Astrocyte (in vitro differentiated cells and primary cell): ENCODE measurements around the gene CERS5. TPM values are rescaled to one million over a fixed set of nuclear protein-coding genes. Genes with fewer than 3 reads are reported as not detected.

Experiments used
- DNase-seq: peaks from one replicate; pipeline ENCODE4 v3.0.0-alpha.2; 2010; ENCODE audit warnings: low read depth
- FAIRE-seq: peaks from 2 replicates; lab custom pipeline; 2011; peaks lifted over from hg19 to GRCh38; lab: Jason Lieb, UNC
- H2AFZ ChIP-seq: 2 replicates; pipeline ENCODE4 v1.6.0; 2012; ENCODE audit warnings: low read depth, low read length, inconsistent platforms
- H3K27ac ChIP-seq: 2 replicates; pipeline ENCODE4 v1.5.1; 2011; ENCODE audit warnings: low read depth, low read length, inconsistent platforms
- H3K27me3 ChIP-seq: 2 replicates; pipeline ENCODE4 v1.6.0; 2011; ENCODE audit warnings: low read length, inconsistent platforms; ENCODE audit not compliant: insufficient read depth
- H3K36me3 ChIP-seq: 2 replicates; pipeline ENCODE4 v1.5.1; 2011; ENCODE audit warnings: low read length, inconsistent platforms; ENCODE audit not compliant: insufficient read depth
- H3K4me1 ChIP-seq: 2 replicates; pipeline ENCODE4 v1.5.1; 2011; ENCODE audit warnings: low read length, inconsistent platforms; ENCODE audit not compliant: insufficient read depth
- H3K4me2 ChIP-seq: 2 replicates; pipeline ENCODE4 v1.6.0; 2012; ENCODE audit warnings: low read length, inconsistent platforms
- H3K4me3 ChIP-seq: 2 replicates; pipeline ENCODE4 v1.5.1; 2011; ENCODE audit warnings: low read depth, mild to moderate bottlenecking, low read length, inconsistent platforms; ENCODE audit not compliant: insufficient read depth
- H3K79me2 ChIP-seq: 2 replicates; pipeline ENCODE4 v1.6.0; 2012; ENCODE audit warnings: mild to moderate bottlenecking, low read length, inconsistent platforms; ENCODE audit not compliant: insufficient read depth
- H3K9ac ChIP-seq: 2 replicates; pipeline ENCODE4 v1.6.0; 2012; ENCODE audit warnings: mild to moderate bottlenecking, low read length, inconsistent platforms
- H3K9me3 ChIP-seq: 2 replicates; pipeline ENCODE4 v1.5.1; 2012; ENCODE audit warnings: low read depth, mild to moderate bottlenecking, low read length, inconsistent platforms; ENCODE audit not compliant: insufficient read depth
- H4K20me1 ChIP-seq: 2 replicates; pipeline ENCODE4 v1.6.0; 2012; ENCODE audit warnings: low read length, inconsistent platforms; ENCODE audit not compliant: insufficient read depth
- H3K27ac Mint-ChIP-seq: one replicate; pipeline ENCODE4 v1.8.0; 2021; ENCODE audit warnings: mild to moderate bottlenecking, mixed read lengths; ENCODE audit not compliant: unreplicated experiment
- H3K27me3 Mint-ChIP-seq: one replicate; pipeline ENCODE4 v1.8.0; 2021; ENCODE audit warnings: low read depth, mixed read lengths; ENCODE audit not compliant: unreplicated experiment
- H3K36me3 Mint-ChIP-seq: one replicate; pipeline ENCODE4 v1.8.0; 2021; ENCODE audit warnings: low read depth, mixed read lengths; ENCODE audit not compliant: unreplicated experiment
- H3K4me1 Mint-ChIP-seq: one replicate; pipeline ENCODE4 v1.8.0; 2021; ENCODE audit warnings: low read depth, mixed read lengths; ENCODE audit not compliant: unreplicated experiment
- H3K4me3 Mint-ChIP-seq: one replicate; pipeline ENCODE4 v1.8.0; 2021; ENCODE audit warnings: mild to moderate bottlenecking, moderate library complexity, mixed read lengths; ENCODE audit not compliant: unreplicated experiment
- H3K9me3 Mint-ChIP-seq: one replicate; pipeline ENCODE4 v1.8.0; 2021; ENCODE audit warnings: mild to moderate bottlenecking, mixed read lengths; ENCODE audit not compliant: unreplicated experiment
- EZH2 ChIP-seq: IDR thresholded peaks from 2 replicates; pipeline ENCODE4 v1.6.1; 2012; ENCODE audit warnings: mild to moderate bottlenecking, low read length, inconsistent platforms; ENCODE audit not compliant: insufficient read depth
- total RNA-seq: library from RNA; stranded (reverse); gene quantifications from 2 replicates; pipeline ENCODE4 v1.2.1, GENCODE V29; 2021
- TF ChIP-seq, protein P1 (sequence below): IDR thresholded peaks from 2 replicates; pipeline ENCODE4 v1.5.1; 2011; ENCODE audit warnings: low read depth, mild to moderate bottlenecking, inconsistent platforms, low read length, moderate library complexity; ENCODE audit not compliant: insufficient read depth

CERS5 gene
- total RNA-seq, 1 donor from 2014 or later = 115 TPM

DNA sequence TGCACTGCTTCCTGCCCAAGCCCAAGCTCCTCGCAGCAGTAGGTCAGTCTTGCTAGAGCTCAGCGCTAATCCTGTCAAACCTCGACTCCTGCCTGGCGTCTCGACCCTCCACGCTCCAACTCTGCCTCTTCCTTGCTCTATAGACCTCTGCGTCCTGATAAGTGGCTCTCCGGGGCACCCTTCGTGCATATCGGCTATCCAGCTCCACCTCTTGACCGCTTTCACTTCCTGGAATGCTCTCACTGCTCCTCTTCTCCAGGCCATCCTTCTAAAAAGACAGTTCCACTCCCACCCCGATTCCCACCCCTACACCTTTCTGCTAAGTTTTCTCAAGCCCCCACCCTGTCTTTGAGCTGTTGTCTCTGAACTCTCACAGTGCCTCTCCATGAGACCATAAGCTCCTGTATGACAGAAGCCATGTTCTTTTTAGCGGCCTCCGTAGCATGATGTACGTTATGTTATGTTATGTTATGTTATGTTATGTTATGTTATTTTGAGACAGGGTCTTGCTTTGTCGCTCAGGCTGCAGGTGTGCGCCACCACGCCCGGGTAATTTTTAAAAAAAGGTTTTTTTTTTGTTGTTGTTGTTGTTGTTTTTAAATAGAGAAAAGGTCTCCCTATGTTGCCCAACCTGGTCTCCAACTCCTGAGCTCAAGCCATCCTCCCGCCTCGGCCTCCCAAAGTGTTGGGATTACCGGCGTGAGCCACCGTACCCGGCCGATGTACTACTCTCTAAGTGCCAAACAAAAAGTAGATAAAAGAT, 54.5 kb downstream of the CERS5 start:
- Histone ChIP-seq H3K27ac (peak overlapping the region; percentile 74), H3K27me3 (no peaks in the 10 kb centered on the region), H3K9ac (peak overlapping the region; percentile 89), H4K20me1 (peaks cover 10% of the 10 kb centered on the region), H3K36me3 (no peaks in the 10 kb centered on the region), H3K9me3 (no peaks in the 10 kb centered on the region), H3K79me2 (peaks cover 43% of the 10 kb centered on the region), H3K4me2 (peak overlapping the region; percentile 89), H3K4me1 (peaks cover 10% of the 10 kb centered on the region), H3K4me3 (peak overlapping the region; percentile 84), H2AFZ (peak overlapping the region; percentile 91)
- Mint-ChIP-seq H3K4me1 (peaks cover 21% of the 10 kb centered on the region), H3K27me3 (no peaks in the 10 kb centered on the region), H3K27ac (peak overlapping the region; percentile 96), H3K9me3 (no peaks in the 10 kb centered on the region), H3K36me3 (peaks cover 13% of the 10 kb centered on the region), H3K4me3 (peak overlapping the region; percentile 98)
- FAIRE-seq = no peak
- no peak for DNase-seq
- TF ChIP-seq, protein P1, sequence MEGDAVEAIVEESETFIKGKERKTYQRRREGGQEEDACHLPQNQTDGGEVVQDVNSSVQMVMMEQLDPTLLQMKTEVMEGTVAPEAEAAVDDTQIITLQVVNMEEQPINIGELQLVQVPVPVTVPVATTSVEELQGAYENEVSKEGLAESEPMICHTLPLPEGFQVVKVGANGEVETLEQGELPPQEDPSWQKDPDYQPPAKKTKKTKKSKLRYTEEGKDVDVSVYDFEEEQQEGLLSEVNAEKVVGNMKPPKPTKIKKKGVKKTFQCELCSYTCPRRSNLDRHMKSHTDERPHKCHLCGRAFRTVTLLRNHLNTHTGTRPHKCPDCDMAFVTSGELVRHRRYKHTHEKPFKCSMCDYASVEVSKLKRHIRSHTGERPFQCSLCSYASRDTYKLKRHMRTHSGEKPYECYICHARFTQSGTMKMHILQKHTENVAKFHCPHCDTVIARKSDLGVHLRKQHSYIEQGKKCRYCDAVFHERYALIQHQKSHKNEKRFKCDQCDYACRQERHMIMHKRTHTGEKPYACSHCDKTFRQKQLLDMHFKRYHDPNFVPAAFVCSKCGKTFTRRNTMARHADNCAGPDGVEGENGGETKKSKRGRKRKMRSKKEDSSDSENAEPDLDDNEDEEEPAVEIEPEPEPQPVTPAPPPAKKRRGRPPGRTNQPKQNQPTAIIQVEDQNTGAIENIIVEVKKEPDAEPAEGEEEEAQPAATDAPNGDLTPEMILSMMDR = no peak
- no peak for TF ChIP-seq EZH2

DNA sequence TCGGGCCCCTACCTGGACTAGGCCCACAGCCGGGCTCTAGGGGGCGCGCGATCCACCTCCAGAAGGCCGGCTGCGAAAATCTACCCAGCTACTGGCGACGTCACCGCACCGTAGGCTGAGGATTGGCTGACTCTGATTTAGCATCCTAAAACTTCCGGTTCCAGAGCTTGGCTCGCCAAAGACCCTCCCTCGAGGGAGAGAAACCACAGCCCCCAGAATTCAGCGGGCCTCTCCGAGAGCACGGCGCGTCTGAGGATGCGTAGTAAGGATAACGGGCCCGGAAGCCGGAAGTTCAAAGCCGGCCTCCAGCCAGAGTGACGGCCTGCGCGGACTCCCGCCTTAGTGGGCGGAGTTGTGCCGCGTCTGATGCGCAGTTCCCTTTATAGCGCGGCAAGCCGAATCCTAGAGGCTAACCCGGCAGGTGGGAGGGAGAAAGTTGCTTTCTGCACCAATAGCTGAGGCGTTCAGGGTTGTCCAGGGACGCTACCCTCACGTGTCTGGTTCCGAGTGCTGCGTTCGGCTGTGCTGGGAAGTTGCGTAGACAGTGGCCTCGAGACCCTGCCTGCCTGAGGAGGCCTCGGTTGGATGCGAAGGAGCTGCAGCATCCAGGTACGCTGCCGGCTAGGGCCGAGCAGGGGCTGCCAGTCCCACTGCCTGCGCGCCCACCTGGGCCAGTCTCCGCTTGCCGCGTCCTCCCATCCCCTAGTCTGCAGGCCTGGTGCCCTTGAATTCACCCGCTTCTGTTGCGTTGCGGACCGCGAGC, 55.3 kb downstream of the CERS5 start, which contains the start of gene COX14:
COX14 (plus strand) TSS at position 544 of the 763 bp plus-strand sequence. CDS start 7,808 bp downstream, outside the sequence.
- peak within 1 kb of the TSS; percentile 89 for H3K9ac ChIP-seq
- no peak for TF ChIP-seq EZH2
- TF ChIP-seq, protein P1 = peak; percentile 87
- no peaks in the 10 kb centered on the region for H3K9me3 ChIP-seq
- Mint-ChIP-seq H3K27ac (peak within 1 kb of the TSS; percentile 96), H3K27me3 (no peaks in the 10 kb centered on the region), H3K4me1 (peaks cover 21% of the 10 kb centered on the region), H3K36me3 (peaks cover 13% of the 10 kb centered on the region), H3K4me3 (peak within 1 kb of the TSS; percentile 98), H3K9me3 (no peaks in the 10 kb centered on the region)
- peak within 1 kb of the TSS; percentile 84 for H3K4me3 ChIP-seq
- DNase-seq = peak; percentile 98
- peak within 1 kb of the TSS; percentile 89 for H3K4me2 ChIP-seq
- peak within 1 kb of the TSS; percentile 74 for H3K27ac ChIP-seq
- no peaks in the 10 kb centered on the region for H3K27me3 ChIP-seq
- H3K36me3 ChIP-seq = no peaks in the 10 kb centered on the region
- peaks cover 10% of the 10 kb centered on the region for H4K20me1 ChIP-seq
- FAIRE-seq = peak; percentile 65
- peaks cover 10% of the 10 kb centered on the region for H3K4me1 ChIP-seq
- H2AFZ ChIP-seq = peak within 1 kb of the TSS; percentile 92
- peaks cover 38% of the 10 kb centered on the region for H3K79me2 ChIP-seq
